Measurements from ENCODE around the gene ALDH3B2.
"Not testable (repeated sequence)": the region's sequence is repeated elsewhere in the genome, so short reads cannot be mapped to it uniquely, and the experiment has no call there.

Gene ALDH3B2, protein sequence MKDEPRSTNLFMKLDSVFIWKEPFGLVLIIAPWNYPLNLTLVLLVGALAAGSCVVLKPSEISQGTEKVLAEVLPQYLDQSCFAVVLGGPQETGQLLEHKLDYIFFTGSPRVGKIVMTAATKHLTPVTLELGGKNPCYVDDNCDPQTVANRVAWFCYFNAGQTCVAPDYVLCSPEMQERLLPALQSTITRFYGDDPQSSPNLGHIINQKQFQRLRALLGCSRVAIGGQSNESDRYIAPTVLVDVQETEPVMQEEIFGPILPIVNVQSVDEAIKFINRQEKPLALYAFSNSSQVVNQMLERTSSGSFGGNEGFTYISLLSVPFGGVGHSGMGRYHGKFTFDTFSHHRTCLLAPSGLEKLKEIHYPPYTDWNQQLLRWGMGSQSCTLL

DNA sequence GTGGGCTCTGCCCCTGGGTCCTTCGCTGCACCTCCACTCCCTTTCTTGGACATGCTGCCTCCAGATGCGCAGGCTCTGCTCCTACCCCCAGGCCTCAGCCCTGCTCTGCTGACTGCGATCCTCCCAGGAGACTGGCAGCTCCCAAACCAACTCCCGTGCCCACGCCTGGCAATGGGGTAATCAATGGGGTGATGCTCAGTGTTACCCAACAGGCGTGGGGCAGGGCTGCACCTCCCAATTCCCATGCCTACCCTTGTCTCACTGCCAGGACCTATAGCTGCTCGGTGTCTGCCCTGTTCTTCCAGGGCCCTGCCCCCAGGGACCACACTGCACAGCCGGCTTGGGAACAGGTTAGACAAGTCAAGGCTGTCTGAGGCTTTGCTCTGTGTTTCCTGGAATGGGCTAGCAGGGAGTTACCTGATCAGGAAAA lies at the start of gene ALDH3B2:
Gene ALDH3B2 (minus strand): TSS at position 182 of the 430 bp plus-strand sequence. CDS start 7,688 bp downstream, outside the sequence.
- DNase-seq (ENCODE audit: low spot score) = no peak

DNA sequence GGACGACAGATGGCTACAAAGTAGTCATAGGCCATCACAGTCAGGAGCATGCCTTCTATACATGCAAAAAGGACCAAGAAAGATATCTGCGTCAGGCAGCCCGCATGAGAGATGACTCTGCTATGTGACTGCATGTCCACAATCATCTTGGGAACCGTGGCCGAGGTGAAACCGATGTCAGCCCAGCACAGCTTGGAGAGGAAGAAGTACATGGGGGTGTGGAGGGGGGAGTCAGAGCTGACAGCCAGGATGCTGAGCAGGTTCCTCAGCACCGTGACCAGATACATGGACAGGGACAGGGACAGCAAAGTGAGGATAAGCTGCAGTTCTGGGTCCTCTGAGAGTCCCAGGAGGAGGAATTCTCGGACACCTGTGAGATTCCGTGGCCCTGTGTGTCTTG lies 48.6 kb upstream of the ALDH3B2 start:
- DNase-seq (ENCODE audit: low spot score) = not testable (repeated sequence)

DNA sequence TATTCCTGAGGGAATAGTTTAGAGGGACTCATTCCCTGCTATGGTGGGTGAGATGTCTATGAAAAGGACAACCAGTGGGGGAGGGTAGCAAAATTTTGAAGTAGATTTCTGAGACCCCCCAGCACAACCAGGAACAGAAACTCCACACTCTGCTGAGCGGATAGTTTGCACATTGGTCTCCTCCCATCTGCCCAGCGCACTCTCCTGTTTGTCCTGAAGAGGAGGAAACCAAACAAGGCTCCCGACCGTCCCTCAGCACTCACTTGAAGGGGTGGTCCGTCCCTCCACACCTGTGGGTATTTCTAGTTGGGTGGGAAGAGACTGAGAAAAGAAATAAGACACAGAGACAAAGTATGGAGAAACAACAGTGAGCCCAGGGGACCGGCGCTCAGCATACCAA lies 41.8 kb upstream of the ALDH3B2 start:
- not testable (repeated sequence) for DNase-seq (ENCODE audit: low spot score)

DNA sequence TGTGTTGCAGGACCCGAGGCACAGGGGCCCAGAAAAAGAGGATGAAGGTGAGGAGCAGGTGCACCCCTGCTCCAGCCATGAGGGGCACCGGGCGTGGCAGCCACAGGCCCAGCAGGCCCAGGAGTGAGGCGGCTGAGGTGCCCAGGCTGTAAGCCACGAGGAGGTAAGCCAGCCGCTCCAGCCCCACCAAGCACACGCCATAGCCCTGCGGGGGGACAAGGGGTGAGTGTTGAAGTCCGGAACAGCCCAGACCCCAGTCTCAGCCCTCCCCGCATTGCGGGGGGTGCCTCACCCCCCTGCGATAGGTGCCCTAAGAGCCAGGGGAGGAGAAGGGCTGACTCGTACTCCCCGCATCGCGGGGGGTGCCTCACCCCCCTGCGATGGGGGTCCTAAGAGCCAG lies 41.4 kb upstream of the ALDH3B2 start:
- not testable (repeated sequence) for DNase-seq (ENCODE audit: low spot score)

DNA sequence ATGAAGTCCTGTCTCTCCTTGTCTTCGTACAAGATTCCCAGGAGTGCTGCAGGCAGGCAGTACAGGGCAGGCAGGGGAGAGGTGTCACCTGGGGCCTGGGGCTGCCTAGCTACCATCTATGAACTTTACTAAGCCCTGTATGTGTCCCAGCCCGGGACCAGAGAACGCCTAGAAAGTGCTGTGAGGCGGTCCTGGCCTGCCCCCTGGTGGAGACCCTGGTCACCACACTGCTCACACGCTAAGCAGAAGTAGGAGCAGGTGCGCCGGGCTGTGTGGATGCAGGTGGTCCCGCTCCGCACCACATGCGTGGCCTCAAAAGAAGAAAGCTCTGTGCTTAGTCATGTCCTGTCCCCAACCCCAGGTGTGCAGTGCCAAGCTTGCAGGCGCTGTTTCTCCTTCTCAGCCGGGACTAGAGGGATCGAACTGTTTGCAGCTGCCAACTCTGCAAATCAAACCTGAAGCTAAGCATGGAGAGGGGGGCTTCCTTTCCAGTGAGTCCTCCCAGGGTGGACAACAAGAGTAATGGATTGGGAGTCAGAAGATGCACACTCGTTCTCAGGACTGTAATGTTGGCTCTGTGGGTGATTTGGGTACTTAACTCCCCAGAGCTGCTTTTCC lies 39.6 kb upstream of the ALDH3B2 start:
- DNase-seq (ENCODE audit: low spot score) = not testable (repeated sequence)

DNA sequence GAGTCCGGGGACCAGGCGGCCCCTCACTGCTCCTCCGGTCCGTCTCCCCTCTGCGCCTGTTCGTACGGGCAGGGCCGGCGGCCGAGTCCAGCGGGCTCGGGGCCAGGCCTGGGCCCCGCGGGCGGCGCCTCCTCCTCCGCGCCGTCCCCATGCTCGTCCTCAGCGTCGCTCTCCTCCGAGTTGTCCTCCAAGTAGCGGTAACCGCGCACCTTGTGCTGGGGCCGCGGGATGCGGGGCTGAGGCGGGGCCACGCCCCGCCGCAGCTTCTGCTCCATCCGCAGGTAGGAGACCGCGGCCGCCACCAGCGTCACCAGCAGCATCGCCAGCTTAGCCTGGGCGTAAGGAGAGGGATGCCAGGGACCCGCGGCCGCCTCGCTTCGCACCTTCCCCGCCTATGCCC lies 37.3 kb upstream of the ALDH3B2 start:
- not testable (repeated sequence) for DNase-seq (ENCODE audit: low spot score)

DNA sequence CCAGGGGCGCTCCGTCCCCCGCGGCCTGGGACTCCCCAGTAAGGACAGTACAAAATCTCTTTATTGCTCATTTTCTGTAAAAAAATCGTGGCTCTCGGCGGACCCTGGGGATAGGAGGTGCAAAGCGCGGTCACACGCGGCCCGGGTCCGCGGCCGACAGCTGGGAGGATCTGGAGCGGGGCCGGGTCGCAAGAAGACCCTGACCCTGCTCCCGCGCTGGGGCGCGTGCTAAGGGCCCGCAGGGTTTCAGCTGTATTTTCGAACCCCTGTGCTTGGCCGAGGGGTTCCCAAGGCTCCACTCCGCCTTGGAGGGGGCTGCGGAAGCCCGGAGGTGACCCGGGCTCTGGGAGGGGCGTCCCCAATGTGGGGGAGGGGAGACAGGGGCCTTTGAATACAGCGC lies 36.8 kb upstream of the ALDH3B2 start:
- DNase-seq (ENCODE audit: low spot score) = not testable (repeated sequence)

DNA sequence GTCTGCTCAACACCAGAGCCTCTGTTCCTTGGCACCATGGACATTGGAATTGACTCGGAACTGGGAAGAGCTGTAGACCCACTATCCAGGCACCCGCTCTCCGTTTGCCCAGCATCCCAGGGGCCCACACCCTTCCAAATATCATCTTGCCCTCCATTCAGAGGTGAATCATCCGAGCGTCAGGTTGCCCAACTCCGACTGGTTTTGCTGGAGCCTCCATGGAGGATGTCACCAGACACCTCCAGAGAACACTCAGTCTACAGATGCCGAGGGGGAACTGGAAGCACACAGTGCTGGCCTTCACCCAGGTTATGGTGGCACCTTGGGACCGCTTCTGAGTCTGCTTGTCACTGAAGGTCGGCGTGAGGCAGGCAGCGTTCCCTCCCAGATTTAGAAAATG lies 35.4 kb upstream of the ALDH3B2 start:
- DNase-seq (ENCODE audit: low spot score) = not testable (repeated sequence)

DNA sequence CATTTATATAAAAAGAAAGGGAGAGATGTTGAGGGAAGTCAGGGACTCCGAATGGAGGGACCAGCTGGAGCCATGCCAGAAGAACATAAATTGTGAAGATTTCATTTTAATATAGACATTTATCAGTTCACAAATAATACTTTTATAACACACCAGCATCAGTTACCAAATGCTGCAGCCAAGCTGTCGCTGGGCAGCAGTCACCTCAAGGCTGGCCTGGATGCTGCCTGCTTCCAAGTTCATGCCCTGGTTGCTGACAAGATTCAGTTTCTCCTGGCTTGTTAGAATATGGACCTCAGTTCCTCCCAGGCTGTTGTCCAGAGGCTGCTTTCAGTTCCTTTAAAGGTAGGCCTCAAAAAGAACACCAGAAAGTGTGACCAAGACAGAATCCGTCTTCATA lies 30.8 kb upstream of the ALDH3B2 start:
- no peak for DNase-seq (ENCODE audit: low spot score)

DNA sequence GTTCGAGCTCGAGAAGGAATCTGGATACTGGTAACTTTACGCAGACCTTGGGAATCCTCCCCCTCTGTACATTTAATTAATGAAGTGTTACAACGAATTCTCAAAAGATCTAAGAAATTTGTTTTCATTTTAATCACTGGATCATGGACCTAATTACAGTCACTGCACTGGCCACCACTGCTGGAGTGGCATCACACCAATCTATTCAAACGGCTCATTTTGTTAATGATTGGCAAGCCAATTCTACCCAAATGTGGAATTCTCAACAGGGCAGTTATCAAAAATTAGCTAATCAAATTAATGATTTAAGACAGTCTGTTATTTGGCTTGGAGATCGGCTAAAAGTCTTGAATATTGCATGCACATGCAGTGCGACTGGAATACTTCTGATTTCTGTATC lies 30.1 kb upstream of the ALDH3B2 start:
- no peak for DNase-seq (ENCODE audit: low spot score)

DNA sequence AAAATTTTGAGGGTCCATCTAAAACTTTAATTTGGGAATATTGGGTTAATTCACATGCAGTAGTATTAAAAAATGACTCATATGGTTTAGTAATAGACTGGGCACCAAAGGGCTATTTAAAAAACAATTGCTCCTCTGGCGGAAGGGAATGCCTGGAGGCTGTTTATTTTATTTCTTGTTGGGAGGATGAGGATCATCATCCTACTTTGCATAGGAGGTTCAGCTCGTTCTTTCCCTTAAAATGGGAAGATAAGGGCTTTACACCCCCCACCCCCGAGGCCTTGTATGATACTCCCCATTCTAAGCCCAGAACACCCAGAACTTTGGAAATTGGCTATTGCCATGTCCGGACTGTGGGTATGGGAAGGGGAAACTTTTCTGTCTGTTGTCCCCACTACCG lies 29.3 kb upstream of the ALDH3B2 start:
- DNase-seq (ENCODE audit: low spot score) = not testable (repeated sequence)

DNA sequence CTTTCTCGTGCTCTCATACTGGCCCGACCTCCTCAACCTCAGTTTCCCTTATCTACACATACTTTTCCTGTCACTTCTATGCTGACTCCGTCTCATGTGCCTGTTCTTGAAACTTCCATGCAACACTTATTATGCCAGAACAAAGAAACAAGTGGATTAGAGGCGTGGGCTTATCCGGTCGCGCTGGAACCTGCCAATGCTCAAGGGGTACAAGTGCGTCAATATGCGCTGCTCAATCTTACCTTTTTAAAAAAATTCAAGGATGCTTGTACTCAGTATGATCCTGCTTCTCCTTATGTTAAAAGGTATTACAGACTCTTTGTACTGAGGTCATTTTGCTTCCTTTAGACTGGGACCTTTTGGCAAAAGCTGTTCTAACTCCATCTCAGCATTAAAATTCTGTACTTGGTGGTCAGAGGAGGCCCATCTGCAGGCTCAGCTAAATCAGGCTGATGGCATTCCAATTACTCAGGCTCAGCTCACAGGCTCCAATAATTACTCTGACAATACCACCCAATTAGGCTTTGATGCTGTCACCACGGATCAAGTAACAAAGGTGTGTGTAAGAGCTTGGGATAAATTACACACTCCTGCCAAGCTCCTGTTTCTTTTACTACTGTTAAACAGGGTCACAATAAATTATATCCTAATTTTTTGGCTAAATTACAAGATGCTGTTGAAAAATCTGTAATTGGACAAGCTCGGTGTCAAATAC lies 26.3 kb upstream of the ALDH3B2 start:
- DNase-seq (ENCODE audit: low spot score) = no peak

DNA sequence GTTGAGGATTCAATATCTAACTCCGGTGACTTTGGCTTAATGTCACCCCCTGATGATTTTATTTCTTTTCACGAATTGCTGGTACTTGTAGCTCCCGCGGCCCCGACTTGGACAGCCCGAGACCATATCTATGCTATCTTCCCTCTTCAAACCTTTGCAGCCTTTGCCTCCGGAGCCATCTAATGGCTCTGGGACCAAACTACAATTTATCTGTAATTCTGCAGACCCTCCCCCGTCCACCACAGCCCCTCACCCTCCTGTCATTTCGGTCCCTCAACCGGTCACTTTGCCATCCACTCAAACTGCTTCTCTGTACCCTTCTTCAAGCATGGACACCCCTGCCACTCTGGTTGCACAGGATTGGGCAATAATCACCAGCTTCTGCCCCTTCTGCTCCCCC lies 25.7 kb upstream of the ALDH3B2 start:
- no peak for DNase-seq (ENCODE audit: low spot score)

DNA sequence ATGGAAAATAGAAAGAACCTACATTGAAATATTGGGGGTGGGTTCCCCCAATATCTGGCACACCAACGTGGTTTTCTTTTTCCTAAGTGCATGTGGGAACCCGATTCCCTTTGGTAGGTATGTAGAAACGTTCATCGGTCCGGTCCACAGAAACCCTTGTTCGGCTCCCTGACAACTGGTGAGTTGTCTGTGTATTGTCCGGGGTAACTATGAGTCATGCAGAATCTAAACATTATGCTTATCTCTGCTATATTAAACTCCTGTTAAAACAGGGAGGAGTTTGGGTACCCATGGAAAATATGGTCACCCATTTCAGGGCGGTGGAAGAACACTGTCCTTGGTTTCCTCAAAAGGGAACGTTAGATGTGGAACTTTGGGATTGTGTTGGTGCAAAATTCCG lies 25.1 kb upstream of the ALDH3B2 start:
- DNase-seq (ENCODE audit: low spot score) = no peak

DNA sequence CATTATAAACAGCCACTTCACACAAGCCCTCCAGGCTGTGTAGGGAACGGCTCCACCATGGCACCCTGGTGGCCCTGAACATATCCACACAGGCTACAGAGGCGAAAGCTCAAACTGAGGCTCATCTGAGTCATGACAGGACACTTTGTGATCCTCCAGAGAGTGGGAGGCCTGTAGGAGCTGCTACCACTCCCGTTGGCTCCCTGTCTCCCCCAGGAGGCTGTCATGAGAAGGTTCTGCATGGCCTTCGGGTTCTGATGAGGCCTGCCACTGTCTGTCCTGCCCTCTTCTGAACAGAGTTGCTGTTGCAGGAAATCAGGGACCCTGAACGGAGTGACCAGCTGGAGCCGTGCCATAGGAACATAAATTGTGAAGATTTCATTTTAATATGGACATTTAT lies 23.8 kb upstream of the ALDH3B2 start:
- no peak for DNase-seq (ENCODE audit: low spot score)

DNA sequence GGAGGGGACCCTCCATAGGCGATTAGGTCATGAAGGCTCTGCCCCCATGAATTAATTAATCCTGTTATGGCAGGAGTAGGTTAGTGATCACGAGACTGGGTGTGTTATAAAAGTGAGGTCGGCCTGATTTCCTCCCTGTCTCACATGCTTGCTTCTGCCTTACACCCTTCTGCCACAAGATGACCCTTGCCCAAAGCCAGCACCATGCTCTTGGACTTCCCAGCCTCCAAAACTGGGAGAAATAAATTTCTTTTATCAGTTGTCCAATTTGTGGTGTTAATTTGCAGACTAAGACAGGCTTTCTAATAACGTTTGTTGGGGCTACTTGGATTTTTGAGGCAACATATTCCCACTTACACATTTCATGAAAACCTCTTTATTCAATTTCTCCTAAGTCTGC lies 23.4 kb upstream of the ALDH3B2 start:
- DNase-seq (ENCODE audit: low spot score) = no peak

DNA sequence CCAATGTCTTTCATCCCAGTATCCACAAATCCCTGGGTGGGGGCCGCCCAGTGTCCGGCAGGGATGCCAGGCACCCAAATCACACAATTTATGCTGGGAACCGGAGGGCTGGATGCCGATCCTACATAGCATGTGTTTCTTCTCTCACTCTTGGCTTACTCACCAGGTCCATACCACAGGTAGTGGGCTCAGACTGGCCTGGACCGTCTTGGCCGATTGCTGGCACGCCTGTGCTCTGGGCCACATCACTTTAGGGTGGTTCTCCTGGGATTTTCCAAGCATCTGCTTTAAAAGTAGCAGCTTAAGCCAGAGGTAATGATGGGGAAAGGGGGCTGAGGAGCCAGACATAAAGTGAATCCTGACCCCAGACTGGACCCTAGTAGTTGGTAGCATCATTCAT lies 22.6 kb upstream of the ALDH3B2 start:
- DNase-seq (ENCODE audit: low spot score) = no peak

DNA sequence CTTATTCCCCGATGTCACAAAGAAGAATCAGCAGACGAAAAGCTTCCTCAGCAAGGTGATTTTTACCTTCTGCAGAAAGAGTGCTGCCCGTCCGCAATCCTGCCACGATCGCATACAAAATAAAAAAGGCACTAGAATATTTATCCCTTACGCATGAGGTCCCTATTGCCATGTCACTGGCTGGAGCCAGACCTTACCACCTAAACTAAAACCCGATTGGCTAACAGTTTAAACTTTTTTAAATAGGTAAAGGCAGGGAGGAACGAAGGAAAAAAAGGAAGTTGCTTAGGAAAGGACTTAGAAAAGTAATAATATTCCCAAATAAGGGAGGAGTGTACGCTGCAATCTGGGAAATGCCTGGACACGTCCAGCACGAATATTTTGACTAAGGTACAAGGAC lies 21.2 kb upstream of the ALDH3B2 start:
- no peak for DNase-seq (ENCODE audit: low spot score)

DNA sequence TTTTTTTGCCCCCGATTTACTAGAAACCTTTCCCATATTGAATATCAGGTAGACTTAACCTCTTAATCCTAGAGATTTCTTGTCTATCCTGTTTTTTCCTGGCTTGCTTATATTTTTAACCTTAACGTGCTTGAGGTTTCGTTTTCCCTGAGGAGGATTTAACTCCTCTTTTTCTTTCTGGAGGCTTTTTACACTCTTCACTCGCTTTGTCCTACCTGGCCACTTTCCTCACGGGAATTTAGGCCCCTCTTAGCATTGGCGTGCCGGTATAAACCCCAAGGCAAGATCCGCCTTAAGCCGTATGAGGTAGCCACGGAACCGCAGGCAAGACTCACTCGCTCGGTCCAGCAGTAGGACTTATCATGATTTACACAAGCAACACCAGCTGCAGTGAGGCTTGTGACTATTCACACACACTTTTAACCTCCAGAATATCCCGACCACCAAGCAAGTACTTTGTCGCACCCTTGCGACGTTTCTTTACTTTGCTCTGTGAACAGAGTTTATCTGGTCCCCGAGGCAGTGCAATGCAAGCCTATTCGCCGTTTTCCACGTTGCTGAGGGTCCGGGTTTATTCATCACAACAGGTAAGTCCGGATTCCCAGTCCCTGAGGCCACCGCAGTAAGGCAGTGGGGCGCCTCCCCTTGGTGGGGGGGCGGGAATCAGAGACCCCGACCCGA lies 20.6 kb upstream of the ALDH3B2 start:
- DNase-seq (ENCODE audit: low spot score) = no peak

DNA sequence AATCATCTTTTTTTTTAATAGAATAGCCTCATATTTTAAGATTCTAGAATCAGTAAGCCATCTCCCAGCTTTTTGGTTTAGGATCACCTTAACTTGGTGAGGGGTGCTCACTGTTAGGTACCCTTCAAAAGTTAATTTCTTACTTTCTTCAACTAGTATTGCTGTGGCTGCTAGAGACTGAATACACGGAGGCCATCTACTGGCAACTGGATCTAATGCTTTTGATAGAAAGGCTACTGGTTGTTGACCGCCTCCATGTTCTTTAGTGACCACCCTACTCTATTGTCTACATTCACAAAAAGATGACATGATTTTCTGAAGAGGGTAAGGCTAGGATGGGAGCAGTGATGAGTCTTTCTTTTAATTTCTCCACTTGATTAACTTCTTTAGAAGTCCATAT lies 16.7 kb upstream of the ALDH3B2 start:
- DNase-seq (ENCODE audit: low spot score) = no peak

DNA sequence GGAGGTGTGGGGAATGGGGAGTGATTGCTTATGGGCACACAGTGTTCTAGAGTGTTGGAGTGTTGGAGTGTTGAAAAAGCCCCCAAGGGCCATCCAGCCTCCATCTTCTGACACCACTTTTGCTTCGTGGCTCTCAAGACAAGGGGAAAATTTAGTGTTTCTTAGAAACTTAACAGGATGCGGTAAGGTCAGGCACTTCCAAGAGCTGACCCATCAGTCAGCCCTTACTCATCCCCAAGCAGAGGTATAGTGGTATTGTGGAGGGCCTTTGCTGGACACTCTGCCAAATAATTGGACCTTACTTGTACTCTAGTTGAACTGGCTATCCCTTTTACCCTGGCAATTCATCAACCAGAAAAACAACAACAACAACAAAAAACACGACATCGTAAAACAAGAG lies 14.8 kb upstream of the ALDH3B2 start:
- DNase-seq (ENCODE audit: low spot score) = no peak

DNA sequence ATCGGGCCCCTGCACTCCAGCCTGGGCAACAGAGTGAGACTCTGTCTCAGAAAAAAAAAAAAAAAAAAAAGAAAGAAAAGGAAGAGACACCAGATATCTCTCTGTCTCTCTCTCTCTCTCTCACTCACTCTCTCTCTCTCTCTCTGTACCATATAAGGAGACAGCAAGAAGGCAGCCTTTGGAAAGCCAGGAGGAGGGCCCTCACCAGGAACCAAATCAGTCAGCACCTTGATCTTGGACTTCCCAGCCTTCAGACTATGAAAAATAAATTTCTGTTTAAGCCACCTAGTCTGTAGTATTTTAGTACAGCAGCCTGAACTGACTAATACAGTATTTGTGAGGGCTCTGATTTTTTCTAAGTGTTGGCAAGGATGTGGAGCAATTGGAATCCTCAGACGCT lies 13.6 kb upstream of the ALDH3B2 start:
- DNase-seq (ENCODE audit: low spot score) = no peak

Data from putamen (tissue), 1 donor.